NCI-H226 (cell line): ENCODE data around the gene PIGC.
A peak's percentile ranks its signal among the peaks of the same experiment; 100 is the strongest.

ENCODE experiments used
- DNase-seq: peaks from one replicate; pipeline ENCODE4 v3.0.0-alpha.2; 2015

The PIGC gene

GRCh38 chr1:172443666-172444453, at the start of gene PIGC:
TSS of gene PIGC (minus strand) at chr1:172444069. CDS start at chr1:172442622, 1,447 bp downstream.
- DNase-seq: peak; percentile 71

- DNase-seq: no peak
Observed at GRCh38 chr1:172492421-172492820, 48.6 kb upstream of the PIGC start.

GRCh38 chr1:172489847-172490246, 46.0 kb upstream of the PIGC start:
- DNase-seq: no peak

GRCh38 chr1:172488393-172488792, 44.5 kb upstream of the PIGC start:
- no peak for DNase-seq

GRCh38 chr1:172487550-172487949, 43.7 kb upstream of the PIGC start:
- DNase-seq: no peak

- DNase-seq: no peak
Observed at GRCh38 chr1:172486805-172487454, 43.1 kb upstream of the PIGC start.

GRCh38 chr1:172485626-172486025, 41.8 kb upstream of the PIGC start:
- DNase-seq: no peak

GRCh38 chr1:172484252-172484651, 40.4 kb upstream of the PIGC start:
- no peak for DNase-seq

GRCh38 chr1:172483448-172483847, 39.6 kb upstream of the PIGC start:
- DNase-seq: no peak

GRCh38 chr1:172482044-172482443, 38.2 kb upstream of the PIGC start:
- DNase-seq: no peak

- DNase-seq: no peak
Observed at GRCh38 chr1:172480431-172480830, 36.6 kb upstream of the PIGC start.

GRCh38 chr1:172478485-172478884, 34.6 kb upstream of the PIGC start:
- peak; percentile 88 for DNase-seq

GRCh38 chr1:172477741-172478140, 33.9 kb upstream of the PIGC start:
- peak; percentile 67 for DNase-seq

- DNase-seq: no peak
Observed at GRCh38 chr1:172477216-172477615, 33.3 kb upstream of the PIGC start.

GRCh38 chr1:172476218-172476811, 32.4 kb upstream of the PIGC start:
- peak; percentile 96 for DNase-seq

- DNase-seq: no peak
Observed at GRCh38 chr1:172473842-172474241, 30.0 kb upstream of the PIGC start.

- DNase-seq: no peak
Observed at GRCh38 chr1:172473302-172473701, 29.4 kb upstream of the PIGC start.

- DNase-seq: no peak
Observed at GRCh38 chr1:172472495-172472894, 28.6 kb upstream of the PIGC start.

GRCh38 chr1:172471666-172472065, 27.8 kb upstream of the PIGC start:
- DNase-seq: no peak

- DNase-seq: no peak
Observed at GRCh38 chr1:172470149-172470548, 26.3 kb upstream of the PIGC start.

- no peak for DNase-seq
Observed at GRCh38 chr1:172469717-172470116, 25.8 kb upstream of the PIGC start.

- DNase-seq: no peak
Observed at GRCh38 chr1:172468296-172468695, 24.4 kb upstream of the PIGC start.

GRCh38 chr1:172467446-172467845, 23.6 kb upstream of the PIGC start:
- DNase-seq: no peak

- peak; percentile 26 for DNase-seq
Observed at GRCh38 chr1:172466795-172467407, 23.0 kb upstream of the PIGC start.
